CD4-positive, alpha-beta T cell treated with Interleukin-12 subunit alpha and Interleukin-12 subunit beta, for 1 hour (primary cell): ENCODE results near the gene RASGRF1.

Experiments
- DNase-seq: peaks from one replicate; pipeline ENCODE4 v3.0.0-alpha.2; 2020

The RASGRF1 gene

GRCh38 chr15:78927077-78927790, 163.3 kb downstream of the RASGRF1 start:
- no peak for DNase-seq

GRCh38 chr15:78925956-78926743, 164.4 kb downstream of the RASGRF1 start:
- no peak for DNase-seq

GRCh38 chr15:78925076-78925624, 165.4 kb downstream of the RASGRF1 start:
- no peak for DNase-seq

- DNase-seq, result no peak
These were observed 166.9 kb downstream of the RASGRF1 start for GRCh38 chr15:78923480-78924360.

- DNase-seq, result no peak
These were observed 167.6 kb downstream of the RASGRF1 start for GRCh38 chr15:78923015-78923414.

- DNase-seq, result no peak
These were observed 168.1 kb downstream of the RASGRF1 start for GRCh38 chr15:78922527-78922926.

- no peak for DNase-seq
These were observed 168.6 kb downstream of the RASGRF1 start for GRCh38 chr15:78921940-78922339.

- no peak for DNase-seq
These were observed 169.1 kb downstream of the RASGRF1 start for GRCh38 chr15:78921517-78921916.

- no peak for DNase-seq
These were observed 172.7 kb downstream of the RASGRF1 start for GRCh38 chr15:78917888-78918287.

GRCh38 chr15:78916088-78916487, 174.5 kb downstream of the RASGRF1 start:
- no peak for DNase-seq

- no peak for DNase-seq
These were observed 175.1 kb downstream of the RASGRF1 start for GRCh38 chr15:78915341-78916087.

- no peak for DNase-seq
These were observed 176.4 kb downstream of the RASGRF1 start for GRCh38 chr15:78914027-78914764.

GRCh38 chr15:78913012-78913411, 177.6 kb downstream of the RASGRF1 start:
- no peak for DNase-seq

GRCh38 chr15:78912316-78912715, 178.3 kb downstream of the RASGRF1 start:
- no peak for DNase-seq

- DNase-seq, result no peak
These were observed 180.3 kb downstream of the RASGRF1 start for GRCh38 chr15:78910271-78910670.
